WTC11 (cell line): ENCODE results near the gene ZNF516.

Source experiments
- AFF4 ChIP-seq: sonication (generic); formaldehyde crosslinking; IDR thresholded peaks from 2 replicates; pipeline ENCODE4 v1.8.1; 2023; ENCODE audit warnings: mild to moderate bottlenecking, missing genetic modification reagents, borderline replicate concordance
- ATF6 ChIP-seq: sonication (generic); formaldehyde crosslinking; IDR thresholded peaks from 2 replicates; pipeline ENCODE4 v1.8.1; 2023; ENCODE audit warnings: mild to moderate bottlenecking, missing genetic modification reagents
- CTCF ChIP-seq: fragments of 200-600 bp; IDR thresholded peaks from 2 replicates; pipeline ENCODE4 v1.8.0; 2022; ENCODE audit warnings: antibody characterized with exemption
- ESRRA ChIP-seq: sonication (generic); formaldehyde crosslinking; IDR thresholded peaks from 2 replicates; pipeline ENCODE4 v1.8.1; 2022; ENCODE audit warnings: mild to moderate bottlenecking, missing genetic modification reagents, borderline replicate concordance
- MXD4 ChIP-seq: fragments of 250-450 bp; sonication (Bioruptor Pico); IDR thresholded peaks from 2 replicates; pipeline ENCODE4 v1.8.0; 2021; ENCODE audit warnings: mild to moderate bottlenecking, moderate library complexity, borderline replicate concordance
- NFYB ChIP-seq: sonication (generic); formaldehyde crosslinking; conservative IDR thresholded peaks from 2 replicates; pipeline ENCODE4 v1.8.0; 2022; ENCODE audit warnings: low read depth, missing genetic modification reagents
- NR2C2 ChIP-seq: sonication (generic); formaldehyde crosslinking; IDR thresholded peaks from 2 replicates; pipeline ENCODE4 v1.8.0; 2022; ENCODE audit warnings: mild to moderate bottlenecking, missing genetic modification reagents
- RELA ChIP-seq: sonication (generic); formaldehyde crosslinking; IDR thresholded peaks from 2 replicates; pipeline ENCODE4 v1.8.1; 2022; ENCODE audit warnings: missing genetic modification reagents, mild to moderate bottlenecking, borderline replicate concordance
- SMAD4 ChIP-seq: sonication (generic); formaldehyde crosslinking; IDR thresholded peaks from 2 replicates; pipeline ENCODE4 v1.8.0; 2022; ENCODE audit warnings: mild to moderate bottlenecking, missing genetic modification reagents
- TCF7 ChIP-seq: sonication (generic); formaldehyde crosslinking; IDR thresholded peaks from 2 replicates; pipeline ENCODE4 v1.8.0; 2022; ENCODE audit warnings: mild to moderate bottlenecking, low read depth, missing genetic modification reagents, moderate library complexity
- TEAD1 ChIP-seq: sonication (generic); formaldehyde crosslinking; IDR thresholded peaks from 2 replicates; pipeline ENCODE4 v1.8.0; 2022; ENCODE audit warnings: mild to moderate bottlenecking, missing genetic modification reagents
- TP53 ChIP-seq: sonication (generic); formaldehyde crosslinking; IDR thresholded peaks from 2 replicates; pipeline ENCODE4 v1.8.1; 2023; ENCODE audit warnings: mild to moderate bottlenecking, missing genetic modification reagents
- TF ChIP-seq, protein P1 (sequence below): sonication (generic); formaldehyde crosslinking; IDR thresholded peaks from 2 replicates; pipeline ENCODE4 v1.8.1; 2023; ENCODE audit warnings: mild to moderate bottlenecking, missing genetic modification reagents
- TF ChIP-seq, protein P2 (sequence below): sonication (generic); formaldehyde crosslinking; IDR thresholded peaks from 2 replicates; pipeline ENCODE4 v1.8.0; 2022; ENCODE audit warnings: mild to moderate bottlenecking, missing genetic modification reagents

GRCh38 chr18:76412010-76412817 lies 82.8 kb downstream of the ZNF516 start:
- TF ChIP-seq CTCF (no peak), ESRRA (no peak), SMAD4 (no peak), TCF7 (CRISPR knock-in tag) (no peak), RELA (CRISPR knock-in tag) (no peak), ATF6 (no peak), AFF4 (no peak), NR2C2 (CRISPR knock-in tag) (no peak), MXD4 (CRISPR knock-in tag) (no peak), NFYB (CRISPR knock-in tag) (no peak), TP53 (CRISPR knock-in tag) (no peak), TEAD1 (CRISPR knock-in tag) (no peak)
- TF ChIP-seq, protein P1, sequence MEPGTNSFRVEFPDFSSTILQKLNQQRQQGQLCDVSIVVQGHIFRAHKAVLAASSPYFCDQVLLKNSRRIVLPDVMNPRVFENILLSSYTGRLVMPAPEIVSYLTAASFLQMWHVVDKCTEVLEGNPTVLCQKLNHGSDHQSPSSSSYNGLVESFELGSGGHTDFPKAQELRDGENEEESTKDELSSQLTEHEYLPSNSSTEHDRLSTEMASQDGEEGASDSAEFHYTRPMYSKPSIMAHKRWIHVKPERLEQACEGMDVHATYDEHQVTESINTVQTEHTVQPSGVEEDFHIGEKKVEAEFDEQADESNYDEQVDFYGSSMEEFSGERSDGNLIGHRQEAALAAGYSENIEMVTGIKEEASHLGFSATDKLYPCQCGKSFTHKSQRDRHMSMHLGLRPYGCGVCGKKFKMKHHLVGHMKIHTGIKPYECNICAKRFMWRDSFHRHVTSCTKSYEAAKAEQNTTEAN (CRISPR knock-in tag) = no peak
- TF ChIP-seq, protein P2, sequence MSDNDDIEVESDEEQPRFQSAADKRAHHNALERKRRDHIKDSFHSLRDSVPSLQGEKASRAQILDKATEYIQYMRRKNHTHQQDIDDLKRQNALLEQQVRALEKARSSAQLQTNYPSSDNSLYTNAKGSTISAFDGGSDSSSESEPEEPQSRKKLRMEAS (CRISPR knock-in tag) = no peak
